AML-193 (cell line): ENCODE data around the gene ZBTB16.

Source experiments
- DNase-seq, 2 experiments: peaks; one replicate each; lab custom pipeline; 2025; lab: John Stamatoyannopoulos, UW

ZBTB16 gene

GRCh38 chr11:114130629-114131277 is 71.2 kb downstream of the ZBTB16 start:
- no peak for DNase-seq

- no peak for DNase-seq
Observed at GRCh38 chr11:114131461-114131864, 72.0 kb downstream of the ZBTB16 start.

- no peak for DNase-seq
Observed at GRCh38 chr11:114132417-114132816, 72.9 kb downstream of the ZBTB16 start.

- DNase-seq = no peak
Observed at GRCh38 chr11:114132944-114133394, 73.5 kb downstream of the ZBTB16 start.

GRCh38 chr11:114133548-114134329 is 74.2 kb downstream of the ZBTB16 start:
- no peak for DNase-seq

- no peak for DNase-seq
Observed at GRCh38 chr11:114134870-114135269, 75.4 kb downstream of the ZBTB16 start.

GRCh38 chr11:114135737-114136151 is 76.2 kb downstream of the ZBTB16 start:
- peak; percentile 87 to 89 for DNase-seq

- no peak for DNase-seq
Observed at GRCh38 chr11:114136686-114137640, 77.5 kb downstream of the ZBTB16 start.

GRCh38 chr11:114137838-114138237 is 78.3 kb downstream of the ZBTB16 start:
- no peak for DNase-seq

- DNase-seq = no peak
Observed at GRCh38 chr11:114138411-114138810, 78.9 kb downstream of the ZBTB16 start.

- no peak for DNase-seq
Observed at GRCh38 chr11:114140826-114141225, 81.3 kb downstream of the ZBTB16 start.

- no peak for DNase-seq
Observed at GRCh38 chr11:114141863-114142580, 82.5 kb downstream of the ZBTB16 start.

GRCh38 chr11:114142707-114143106 is 83.2 kb downstream of the ZBTB16 start:
- DNase-seq = no peak

GRCh38 chr11:114145166-114145775 is 85.8 kb downstream of the ZBTB16 start:
- DNase-seq = no peak

GRCh38 chr11:114147375-114148012 is 88.0 kb downstream of the ZBTB16 start:
- no peak for DNase-seq

GRCh38 chr11:114148013-114148382 is 88.5 kb downstream of the ZBTB16 start:
- DNase-seq = no peak

- no peak for DNase-seq
Observed at GRCh38 chr11:114149689-114150407, 90.3 kb downstream of the ZBTB16 start.

- no peak for DNase-seq
Observed at GRCh38 chr11:114150671-114151070, 91.2 kb downstream of the ZBTB16 start.

GRCh38 chr11:114151631-114152030 is 92.1 kb downstream of the ZBTB16 start:
- DNase-seq = no peak

GRCh38 chr11:114152162-114152561 is 92.7 kb downstream of the ZBTB16 start:
- no peak for DNase-seq
